Measurements from ENCODE around the gene PRF1.

The PRF1 gene

DNA sequence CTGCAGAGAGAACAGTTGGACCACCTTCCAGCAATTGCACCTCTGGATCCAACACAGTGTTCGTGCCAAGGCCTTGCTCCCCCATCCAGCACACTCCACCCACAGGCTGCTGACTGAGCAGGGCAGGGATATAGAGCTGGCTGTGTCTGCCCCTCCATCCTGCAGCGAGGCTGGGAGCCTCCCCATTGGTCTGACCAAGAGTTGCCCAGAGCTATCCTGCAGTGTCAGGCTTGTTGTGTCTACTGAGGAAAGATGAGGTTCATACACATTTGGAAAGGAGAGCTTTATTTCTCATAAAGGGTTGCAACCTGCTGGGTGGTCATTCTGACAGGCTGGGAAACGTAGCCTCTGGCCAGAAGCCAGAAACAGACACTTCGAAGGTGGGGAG is 27.1 kb downstream of the PRF1 start:
- no peak for DNase-seq

DNA sequence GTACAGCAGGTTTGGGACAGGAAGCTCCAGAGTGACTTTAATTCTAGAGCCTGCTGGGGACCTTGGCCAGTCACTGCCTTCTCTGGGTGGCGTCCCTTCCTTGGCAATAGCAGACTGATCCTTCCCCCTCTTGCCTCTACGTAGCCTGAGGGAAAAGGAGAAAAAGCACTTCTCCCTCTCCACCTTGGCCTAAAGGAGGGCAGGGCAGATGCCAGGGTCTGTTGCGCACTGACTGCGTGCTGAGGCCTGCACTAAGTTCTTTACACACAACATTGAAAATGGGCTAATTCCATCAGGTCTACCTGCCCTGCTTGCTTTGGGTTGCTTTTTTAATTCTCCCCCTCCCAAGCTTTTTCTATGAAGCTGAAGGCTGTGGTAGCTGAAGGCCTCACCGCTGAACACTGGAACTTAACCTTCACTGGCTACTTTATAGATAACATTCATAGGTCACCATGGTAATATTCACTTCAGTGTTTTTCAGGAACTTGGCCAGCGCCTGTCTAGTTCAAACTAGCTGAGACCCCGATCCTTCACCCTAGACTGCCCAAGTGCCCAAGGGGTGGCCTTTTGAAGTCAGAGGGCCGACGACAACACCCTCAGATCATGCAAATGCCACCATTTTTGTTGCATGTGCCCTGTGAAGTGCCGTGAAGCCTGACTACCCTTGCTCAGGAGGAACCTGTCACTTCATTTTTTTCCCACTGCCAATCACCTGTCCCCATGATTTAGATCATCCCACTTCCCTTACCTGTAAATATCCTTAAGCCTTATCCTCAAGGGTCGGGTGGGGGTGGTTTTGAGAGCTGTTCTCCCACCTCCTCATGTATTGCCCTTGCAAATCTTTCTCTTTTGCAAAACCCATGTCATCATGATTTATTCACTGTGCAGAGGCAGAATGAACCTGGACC is 28.7 kb downstream of the PRF1 start:
- no peak for DNase-seq

DNA sequence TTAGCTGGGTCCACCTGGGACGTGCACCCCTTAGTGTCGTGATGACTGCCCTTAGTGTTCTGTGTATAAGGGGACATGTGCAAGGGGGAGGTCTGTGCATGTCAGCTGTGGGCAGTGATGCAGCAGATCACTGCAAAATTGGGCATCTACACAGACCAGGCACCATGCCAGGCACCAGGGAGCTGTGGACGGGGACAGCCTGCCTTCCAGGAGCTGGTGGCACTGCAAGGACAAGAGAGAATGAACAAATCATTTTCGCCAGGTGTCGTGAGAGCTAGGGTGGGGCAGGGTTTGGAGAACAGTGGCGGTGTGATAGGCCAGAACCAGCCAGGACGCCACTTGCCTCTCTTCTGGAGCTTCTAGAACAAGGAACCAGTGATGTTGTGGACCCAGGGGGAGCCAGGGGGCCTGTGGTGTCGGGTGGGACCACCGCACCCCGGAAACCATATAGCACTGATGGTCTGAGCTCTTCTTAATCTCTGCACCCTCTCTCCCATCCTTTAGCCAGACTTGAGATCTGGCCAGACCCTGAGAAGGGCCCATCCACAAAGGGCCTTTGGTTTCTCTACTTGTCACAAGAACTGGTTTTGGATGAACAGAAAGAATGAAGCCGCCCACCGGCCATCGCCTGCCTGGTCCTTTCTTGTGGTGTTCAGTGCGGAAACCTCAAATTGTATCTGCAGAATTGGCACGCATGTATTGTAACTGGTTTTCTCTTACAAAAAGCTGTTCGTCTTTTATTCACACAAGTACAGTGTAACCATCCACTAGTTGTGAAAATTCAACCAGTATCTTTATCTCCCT is 30.7 kb downstream of the PRF1 start:
- no peak for DNase-seq

DNA sequence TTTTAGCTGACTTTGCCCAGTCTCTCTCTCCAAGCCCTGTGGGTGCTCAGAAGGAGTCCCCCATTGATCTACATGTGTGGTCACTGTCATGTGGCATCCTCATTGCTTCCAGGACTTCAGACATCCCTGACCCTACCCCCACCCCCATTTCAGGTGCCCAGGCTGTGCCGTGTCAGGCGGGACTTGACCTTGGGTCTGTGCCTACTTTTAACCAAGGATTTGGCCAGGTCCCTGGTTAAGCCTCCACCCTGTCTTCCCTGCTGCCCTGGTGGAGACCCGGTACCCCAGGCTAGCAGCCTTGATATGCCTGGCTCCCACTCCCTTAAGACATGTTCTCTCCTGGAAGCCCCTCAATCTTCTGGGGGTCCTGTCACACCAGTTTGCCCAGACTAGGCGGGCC is 31.3 kb downstream of the PRF1 start:
- no peak for DNase-seq

DNA sequence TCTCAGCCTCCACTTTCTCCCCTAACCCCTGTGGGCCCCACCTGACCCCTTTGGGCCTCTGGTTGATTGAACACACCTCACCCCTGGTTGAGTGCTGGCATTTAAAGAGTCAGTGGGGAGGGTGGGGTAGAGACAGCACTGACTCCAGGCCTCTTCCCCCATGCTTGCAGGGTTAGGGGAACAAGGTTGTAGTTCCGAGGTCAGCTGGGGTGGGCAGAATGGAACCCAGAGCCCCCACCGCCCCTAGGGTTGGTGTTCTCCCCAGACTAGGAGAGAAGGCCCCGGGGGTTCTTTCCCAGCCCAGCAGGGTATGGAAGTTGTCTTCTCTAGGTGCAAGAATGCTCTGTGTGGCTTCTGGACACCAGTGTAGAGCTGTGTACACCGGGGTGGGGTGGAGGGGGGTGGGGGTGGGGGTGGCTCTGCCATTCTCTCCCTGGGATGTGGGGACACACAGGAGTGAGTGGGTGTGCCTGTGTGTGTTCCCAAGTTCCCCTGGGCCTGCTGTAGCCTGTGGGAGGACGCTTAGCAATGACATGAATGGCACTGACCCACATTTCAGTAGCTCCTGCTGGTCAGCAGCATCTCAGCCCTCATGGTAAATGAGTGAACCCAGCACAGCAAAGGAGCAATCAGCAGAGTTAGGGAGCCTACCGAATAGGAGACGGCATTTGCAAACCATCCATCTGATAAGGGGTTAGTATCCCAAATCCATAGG is 33.6 kb downstream of the PRF1 start:
- DNase-seq = no peak

DNA sequence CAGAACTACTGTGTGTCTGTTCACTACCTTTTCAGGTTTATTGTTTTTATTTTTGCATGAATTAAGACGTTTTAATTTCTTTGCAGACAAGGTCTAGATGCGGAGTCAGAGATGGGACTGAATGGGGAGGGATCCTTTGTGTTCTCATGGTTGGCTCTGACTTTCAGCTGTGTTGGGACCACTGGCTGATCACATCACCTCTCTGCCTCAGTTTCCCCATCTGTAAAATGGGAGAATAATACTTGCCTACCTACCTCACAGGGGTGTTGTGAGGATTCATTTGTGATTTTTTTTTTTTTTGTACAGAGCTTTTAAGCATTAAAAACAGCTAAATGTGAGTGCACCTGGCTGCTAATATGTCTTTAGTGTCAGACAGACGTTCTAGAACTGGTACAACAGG is 34.4 kb downstream of the PRF1 start:
- DNase-seq = no peak

DNA sequence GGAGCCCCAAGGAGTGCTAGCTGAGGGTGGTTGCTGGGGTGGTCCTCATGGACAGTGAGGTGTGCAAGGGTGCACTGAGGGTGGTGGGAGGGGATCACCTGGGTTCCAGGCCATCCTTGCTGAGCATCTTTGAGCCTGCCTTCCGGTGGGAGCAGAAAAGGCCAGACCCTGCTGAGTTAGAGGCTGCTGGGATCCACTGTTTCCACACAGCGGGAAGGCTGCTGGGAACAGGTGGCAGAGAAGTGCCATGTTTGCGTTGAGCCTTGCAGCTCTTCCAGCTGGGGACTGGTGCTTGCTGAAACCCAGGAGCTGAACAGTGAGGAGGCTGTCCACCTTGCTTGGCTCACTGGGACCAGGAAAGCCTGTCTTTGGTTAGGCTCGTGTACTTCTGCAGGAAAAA is 34.9 kb downstream of the PRF1 start:
- DNase-seq = no peak

DNA sequence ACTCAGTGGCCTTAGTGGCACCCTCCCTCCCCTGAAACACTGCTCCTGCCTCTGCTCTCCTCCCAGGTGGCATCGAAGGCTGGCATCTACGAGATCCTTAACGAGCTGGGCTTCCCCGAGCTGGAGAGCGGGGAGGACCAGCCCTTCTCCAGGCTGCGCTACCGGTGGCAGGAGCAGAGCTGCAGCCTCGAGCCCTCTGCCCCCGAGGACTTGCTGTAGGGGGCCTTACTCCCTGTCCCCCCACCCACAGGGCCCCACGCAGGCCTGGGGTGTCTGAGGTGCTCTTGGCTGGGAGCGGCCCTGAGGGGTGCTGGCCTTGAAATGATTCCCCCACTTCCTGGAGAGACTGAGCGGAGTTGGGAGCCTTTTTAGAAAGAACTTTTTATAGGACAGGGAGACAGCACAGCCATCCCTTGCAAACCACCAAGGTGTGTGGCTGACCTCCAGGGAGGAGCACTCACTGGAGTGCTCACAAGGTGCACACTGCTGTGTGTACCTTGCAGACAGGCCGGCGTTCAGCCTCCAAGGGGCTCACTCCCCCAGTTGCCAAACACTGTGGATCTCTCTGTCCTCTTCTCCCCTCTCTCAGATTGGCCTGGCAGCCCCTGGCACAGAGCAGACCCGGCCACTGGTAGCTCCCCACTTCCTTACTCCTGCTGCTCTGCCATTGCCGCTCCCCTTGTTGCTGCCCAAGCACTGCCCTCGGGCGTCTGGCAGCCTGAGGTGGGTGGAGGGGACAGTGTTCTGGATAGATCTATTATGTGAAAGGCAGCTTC is 35.8 kb downstream of the PRF1 start:
- DNase-seq = no peak

DNA sequence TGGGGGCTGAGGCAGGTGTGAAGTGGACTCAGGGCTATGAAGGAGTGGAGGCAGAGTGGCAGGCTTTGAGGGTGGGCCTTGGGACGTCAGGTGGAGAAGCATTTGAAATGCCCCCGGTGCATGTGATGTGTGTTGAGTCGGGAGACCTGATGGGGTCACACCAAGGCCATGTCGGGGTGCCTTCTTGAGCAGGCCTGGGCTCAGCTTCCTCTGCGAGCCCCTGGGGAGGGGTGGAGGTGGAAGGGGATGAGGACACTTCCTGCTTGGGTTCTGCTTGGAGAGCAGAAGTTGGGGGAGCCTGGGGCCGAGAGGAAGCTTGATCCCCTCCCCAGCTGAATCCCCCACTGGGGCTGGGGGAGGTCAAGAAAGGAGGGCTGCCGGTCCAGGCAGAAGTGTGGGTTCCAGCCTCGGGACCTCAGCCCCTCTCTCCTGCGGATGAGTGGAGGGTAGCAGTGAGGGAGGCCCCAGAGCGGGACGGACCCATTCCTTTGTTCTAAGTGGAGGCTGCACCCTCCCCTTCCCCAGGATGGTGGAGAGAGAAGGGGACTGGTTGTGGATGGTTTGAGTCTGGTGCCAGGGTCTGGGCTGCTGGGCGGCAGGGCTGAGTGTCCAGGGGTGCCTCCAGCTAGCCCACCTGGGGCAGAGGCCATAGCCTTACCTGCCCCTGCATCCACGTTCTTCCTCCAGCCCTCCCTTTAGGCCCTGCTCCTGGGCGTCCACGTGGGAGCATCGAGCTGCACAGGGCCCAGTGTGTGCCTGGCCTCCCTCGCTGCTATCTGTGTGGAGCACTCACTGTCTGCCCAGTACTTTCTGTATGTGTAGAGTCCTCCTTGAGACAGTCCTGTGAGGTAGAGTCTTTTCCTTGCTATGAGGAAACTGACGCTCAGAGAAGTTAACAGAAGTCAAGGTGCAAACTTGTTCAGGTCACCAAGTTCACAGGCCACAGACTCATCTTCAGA is 36.7 kb downstream of the PRF1 start:
- DNase-seq = no peak

DNA sequence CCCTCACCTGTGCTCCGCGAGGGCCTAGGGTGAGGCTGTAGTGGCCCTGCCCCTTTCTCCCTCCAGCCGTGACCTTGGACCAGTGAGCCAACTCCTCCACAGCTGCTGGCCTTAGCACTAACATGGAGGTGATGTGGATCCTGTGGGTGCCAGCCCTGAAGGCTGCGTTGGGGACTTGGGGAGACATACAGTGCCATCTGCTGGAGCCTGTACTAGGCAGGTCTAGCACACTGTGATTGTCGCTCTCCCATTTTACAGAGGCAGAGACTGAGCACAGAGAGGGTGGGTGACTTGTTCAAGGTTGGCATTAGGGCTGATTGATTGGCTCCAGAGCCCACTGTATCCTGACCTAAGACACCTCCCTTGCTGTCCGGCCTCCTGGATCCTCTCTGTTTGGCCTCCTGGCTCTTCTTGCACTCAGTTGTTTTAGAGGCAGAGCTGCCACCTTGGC is 37.6 kb downstream of the PRF1 start:
- no peak for DNase-seq

DNA sequence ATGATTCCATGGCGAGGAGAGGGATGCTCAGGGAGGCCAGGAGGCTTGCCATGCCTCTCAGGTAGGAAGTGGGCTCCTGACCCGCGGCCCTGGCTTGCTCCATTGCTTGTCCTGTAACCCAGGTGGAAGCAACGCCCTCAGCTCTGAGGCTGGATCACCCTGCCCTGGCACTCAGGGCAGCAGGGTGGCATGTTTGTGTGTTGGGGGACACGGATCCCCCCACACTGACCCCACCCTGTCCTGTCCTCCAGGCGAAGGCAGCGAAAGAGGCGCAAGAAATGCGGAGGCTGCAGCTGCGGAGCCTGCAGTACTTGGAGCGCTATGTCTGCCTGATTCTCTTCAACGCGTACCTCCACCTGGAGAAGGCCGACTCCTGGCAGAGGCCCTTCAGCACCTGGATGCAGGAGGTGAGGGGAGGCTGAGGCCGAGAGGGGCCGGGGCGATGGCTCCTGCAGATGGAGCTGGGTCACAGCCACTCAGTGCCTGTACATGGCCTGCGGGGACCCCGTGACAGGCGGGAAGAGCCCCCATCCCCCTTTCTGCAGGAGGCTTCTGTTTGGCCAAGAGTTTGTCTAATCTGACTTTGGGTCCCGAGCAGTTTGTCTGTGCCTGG is 38.3 kb downstream of the PRF1 start:
- DNase-seq = no peak

DNA sequence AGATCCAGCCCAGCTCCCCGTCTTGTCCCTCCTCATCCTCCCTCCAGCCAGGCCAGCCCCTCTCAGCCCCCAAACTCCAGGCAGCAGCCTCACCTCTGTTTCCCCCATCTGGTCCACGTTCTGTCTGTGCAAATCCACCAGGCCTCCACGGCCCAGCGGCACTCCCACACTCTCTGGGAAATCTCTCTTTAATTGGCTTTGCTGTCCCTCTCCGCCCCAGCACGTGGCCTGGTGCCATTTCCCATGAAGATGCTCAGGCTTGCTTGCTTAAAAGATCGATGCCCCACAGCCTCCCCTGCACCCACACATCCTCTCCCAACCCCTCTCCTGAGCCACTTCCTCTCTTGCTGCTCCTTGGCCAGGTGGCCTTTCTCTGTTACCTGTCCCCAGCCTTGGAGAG is 39.3 kb downstream of the PRF1 start:
- no peak for DNase-seq

DNA sequence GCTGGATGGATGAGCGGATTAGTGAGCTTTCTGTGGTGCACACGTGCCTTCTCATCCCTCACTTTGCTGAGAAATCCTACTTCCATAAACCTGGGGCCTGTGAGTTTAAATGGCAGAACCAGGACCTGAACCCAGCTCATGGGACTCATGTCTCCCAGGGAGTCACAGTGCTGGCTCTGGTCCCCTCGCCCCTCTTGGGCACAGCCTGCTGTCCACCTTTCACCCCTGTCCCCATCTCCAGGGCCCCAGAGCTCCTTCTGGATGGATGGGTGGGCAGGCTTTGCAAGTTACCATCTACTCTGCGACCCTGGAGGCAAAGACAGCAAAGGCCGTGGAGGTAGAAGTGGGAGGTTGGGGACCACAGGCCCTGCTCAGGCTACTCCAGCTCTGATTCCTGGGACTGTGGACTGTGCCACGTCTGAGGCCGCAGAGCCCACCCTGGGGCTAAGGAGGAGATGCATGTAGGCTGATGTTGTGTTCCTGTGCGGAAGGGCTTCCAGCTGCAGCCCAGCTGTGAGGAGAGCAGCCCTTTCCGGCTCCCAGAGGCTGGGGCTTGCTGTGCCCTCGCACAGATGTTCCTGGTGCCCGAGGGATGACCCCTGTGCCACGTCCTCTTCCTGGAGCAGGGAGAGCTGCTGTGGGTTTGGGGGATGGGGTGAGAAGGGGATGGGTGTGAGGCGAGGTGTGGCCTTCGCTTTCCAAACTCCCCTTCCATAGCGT is 40.3 kb downstream of the PRF1 start:
- no peak for DNase-seq

DNA sequence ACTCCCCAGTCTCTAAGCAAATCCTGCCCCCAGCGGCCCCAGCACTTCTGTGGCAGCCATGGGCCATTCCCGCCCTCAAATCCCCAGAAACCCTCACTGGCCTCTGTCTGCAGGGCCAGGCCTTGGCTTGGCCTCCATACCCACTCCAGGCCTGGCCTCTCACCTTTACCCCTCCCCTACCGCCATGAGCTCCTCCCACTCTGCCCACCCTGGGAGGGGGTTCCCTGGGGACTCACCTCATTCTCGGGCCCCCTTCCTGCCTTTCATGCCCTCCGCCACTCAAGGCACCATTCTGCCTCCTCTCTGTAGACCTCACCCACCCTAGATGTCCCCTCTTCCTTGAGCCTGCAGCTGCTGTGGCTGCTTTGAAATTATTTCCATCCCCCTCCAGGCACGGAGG is 41.0 kb downstream of the PRF1 start:
- no peak for DNase-seq

DNA sequence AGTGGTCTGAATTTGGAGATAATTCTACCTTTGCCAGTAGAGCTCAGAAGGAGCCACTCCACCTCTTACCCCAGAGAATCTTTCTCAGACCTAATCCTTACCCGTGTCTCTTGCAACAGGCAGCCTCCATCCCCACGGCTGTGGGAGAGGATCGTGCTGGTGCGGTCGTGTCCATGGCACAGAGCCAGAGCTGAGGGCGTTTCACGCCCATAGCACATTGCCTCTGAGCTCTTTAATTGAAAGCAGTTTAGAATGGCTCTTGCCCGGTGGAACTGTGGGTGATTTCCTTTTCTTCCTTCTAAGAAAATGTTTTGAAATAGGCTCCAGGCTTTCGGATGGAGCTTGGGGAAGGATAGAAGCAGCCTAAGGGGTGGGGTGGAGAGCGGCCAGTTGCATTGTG is 41.5 kb downstream of the PRF1 start:
- DNase-seq = no peak

DNA sequence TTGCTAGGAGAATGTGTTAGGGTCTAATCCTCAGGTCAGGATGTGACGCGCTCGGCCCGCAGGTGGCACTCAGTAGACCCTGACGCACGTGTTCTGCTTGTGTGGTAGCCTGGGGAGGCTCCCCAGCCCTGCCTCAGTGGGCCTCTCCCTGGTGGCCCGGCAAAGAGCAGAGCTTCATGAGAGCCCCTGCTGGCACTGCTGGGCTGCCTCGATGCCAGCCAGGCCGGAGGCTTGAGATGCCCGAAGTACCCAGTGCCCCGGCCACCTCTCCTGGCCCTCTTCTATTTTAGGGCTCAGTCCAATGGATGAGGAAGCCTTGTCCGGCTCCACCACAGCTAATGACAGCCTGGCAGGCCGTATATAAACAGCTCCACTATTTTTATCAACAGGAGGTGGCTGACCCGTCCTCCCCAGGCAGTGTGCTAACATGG is 42.0 kb downstream of the PRF1 start:
- no peak for DNase-seq

DNA sequence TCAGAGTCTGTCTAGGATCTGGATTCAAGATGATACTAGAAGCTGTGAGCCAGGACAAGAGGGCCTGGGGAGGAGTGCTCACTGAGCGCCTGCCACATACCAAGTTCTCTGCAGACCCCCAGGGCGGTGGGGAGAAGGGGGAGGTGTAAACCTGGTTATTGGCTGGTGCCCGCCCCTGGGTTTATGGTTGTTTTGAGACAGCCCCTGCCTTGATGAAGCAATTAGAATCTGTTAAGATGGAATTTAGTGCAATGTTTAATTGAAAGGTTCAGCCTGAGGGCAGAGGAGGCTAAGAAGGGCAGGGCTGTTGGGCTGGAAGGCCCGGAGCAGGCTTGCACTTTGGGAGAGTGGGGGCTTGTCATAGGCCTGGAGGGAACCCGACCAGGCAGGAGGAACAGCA is 42.7 kb downstream of the PRF1 start:
- DNase-seq = no peak

DNA sequence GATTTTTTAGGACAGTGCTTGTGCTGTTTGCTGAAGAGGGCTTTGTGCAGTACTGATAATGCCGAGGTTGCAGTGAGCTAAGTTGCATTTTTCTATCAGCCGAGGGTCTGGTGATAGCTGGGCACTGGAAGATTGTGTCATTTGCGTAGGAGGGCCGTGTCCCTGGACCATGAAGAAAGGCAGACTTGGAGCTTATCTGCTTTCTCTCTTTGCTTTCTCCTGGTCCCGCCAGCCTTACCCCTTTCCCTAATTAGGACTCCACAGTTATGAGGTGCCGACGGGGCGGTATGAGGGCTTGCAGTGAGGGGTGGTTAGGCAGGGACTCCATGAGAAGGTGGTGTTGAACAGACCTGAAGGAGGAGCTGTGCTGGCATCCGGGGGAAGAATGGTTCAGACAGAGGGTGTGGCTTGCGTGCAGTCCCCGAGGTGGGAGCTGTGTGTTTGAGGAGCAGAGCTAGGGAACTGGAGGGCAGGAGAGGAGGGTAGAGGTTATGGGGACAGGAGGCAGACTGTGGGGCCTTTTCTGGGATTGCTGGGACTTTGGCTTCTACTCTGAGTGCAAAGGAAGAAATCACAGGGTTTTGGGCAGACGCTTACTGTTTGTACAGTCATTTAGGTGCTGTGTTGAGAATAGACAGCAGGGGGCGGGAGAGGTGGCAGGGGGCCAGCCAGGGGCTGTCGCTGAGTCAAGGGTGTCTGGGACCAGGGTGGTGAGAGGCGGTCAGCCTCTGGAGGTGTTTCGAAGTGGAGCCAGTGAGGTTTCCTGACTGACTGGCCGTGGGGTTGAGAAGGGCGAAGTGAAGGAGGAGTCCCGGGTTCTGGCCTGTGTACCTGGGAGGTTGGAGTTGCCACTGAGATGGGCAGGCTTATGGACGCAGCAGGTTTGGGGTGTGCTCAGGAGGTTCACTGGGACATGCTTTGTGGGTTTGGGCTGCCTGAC is 43.4 kb downstream of the PRF1 start:
- peak; percentile 64 for DNase-seq

DNA sequence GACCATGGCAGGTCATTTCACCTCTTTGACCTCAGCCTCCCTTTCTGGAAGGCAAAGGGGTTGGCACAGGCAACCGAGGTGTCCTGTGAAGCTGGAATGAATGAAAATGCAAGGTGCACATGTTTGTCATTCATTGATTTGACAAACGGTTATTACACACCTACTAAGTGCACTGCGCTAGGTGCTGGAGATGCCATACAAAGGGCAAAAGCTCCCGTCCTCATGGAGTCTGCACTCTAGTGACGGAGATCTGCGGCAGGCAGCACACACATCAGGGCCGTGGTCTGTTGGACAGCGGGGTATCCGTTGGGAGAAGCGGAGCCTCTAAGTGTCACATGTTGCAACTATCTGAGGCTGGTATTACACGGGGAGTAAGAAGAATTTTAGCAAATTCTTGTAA is 44.2 kb downstream of the PRF1 start:
- DNase-seq = no peak
